Upper lobe of right lung (tissue), 1 donor: ENCODE measurements around the gene PRDM10. TPM values are rescaled to one million over a fixed set of nuclear protein-coding genes. Genes with fewer than 3 reads are reported as not detected.

Source experiments
- ATAC-seq: fragments of 200-7000 bp; cut with Tn5 transposase; one replicate; pipeline ENCODE4 v1.9.1; 2020; ENCODE audit warnings: mild to moderate bottlenecking, moderate library complexity
- DNase-seq: peaks from one replicate; pipeline ENCODE4 v3.0.0-alpha.2; 2020
- H3K27ac ChIP-seq: fragments of 200-600 bp; one replicate; pipeline ENCODE4 v1.8.0; 2022
- H3K27me3 ChIP-seq: fragments of 200-600 bp; one replicate; pipeline ENCODE4 v1.8.0; 2022; ENCODE audit warnings: mild to moderate bottlenecking
- H3K36me3 ChIP-seq: fragments of 200-600 bp; one replicate; pipeline ENCODE4 v1.8.0; 2022
- H3K4me1 ChIP-seq: fragments of 200-600 bp; one replicate; pipeline ENCODE4 v1.8.0; 2022
- H3K4me3 ChIP-seq: fragments of 200-600 bp; one replicate; pipeline ENCODE4 v1.8.0; 2022; ENCODE audit warnings: mild to moderate bottlenecking
- H3K9me3 ChIP-seq: fragments of 200-600 bp; one replicate; pipeline ENCODE4 v1.8.0; 2022
- intact Hi-C: fragments of 100-400 bp; cut with DNase I; formaldehyde crosslinking; loops from one replicate; pipeline ENCODE4 v1.11.0; 2022
- total RNA-seq: library from RNA; stranded (reverse); fragmentation: NEBNext Ultra II Directional; extraction: Animal tissue kit (Norgen Biotek cat#: 25700); gene quantifications from one replicate; pipeline ENCODE4 v1.2.1, GENCODE V29; 2021
- TF ChIP-seq, protein P1 (sequence below): fragments of 200-600 bp; IDR thresholded peaks from one replicate; pipeline ENCODE4 v1.8.0; 2022; ENCODE audit warnings: antibody characterized with exemption
- donor health status: DM: no; HTN: yes; CAD: no; lungs with severe emphysema.

The PRDM10 gene
- total RNA-seq, 1 donor from 2014 or later: 15.7 TPM

DNA sequence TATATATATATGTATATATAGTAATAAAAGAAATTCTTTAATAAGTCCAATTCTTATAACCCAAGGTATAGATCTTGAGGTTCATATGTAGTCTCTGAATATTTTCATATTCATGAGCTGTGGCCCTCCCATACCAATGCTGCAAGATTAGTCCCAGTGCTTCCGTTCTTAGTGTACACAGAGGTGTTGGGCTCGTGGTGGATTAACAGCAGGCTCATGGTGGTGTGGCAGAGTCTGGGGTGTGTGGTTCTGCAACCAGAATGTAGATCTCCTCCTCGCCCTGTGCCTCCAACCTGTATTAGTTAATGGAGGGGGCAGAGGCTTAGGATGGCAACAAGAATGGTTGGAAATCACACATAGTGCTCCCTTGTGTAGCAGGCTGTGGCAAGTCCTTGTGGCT lies 16.8 kb downstream of the PRDM10 start:
- Histone ChIP-seq H3K4me1 (no peaks in the 10 kb centered on the region), H3K36me3 (no peaks in the 10 kb centered on the region), H3K9me3 (no peaks in the 10 kb centered on the region), H3K4me3 (no peak overlapping the region), H3K27me3 (no peaks in the 10 kb centered on the region), H3K27ac (no peak overlapping the region)
- intact Hi-C loops: no loop called here
- ATAC-seq (no peak), DNase-seq (no peak)
- TF ChIP-seq, protein P1, sequence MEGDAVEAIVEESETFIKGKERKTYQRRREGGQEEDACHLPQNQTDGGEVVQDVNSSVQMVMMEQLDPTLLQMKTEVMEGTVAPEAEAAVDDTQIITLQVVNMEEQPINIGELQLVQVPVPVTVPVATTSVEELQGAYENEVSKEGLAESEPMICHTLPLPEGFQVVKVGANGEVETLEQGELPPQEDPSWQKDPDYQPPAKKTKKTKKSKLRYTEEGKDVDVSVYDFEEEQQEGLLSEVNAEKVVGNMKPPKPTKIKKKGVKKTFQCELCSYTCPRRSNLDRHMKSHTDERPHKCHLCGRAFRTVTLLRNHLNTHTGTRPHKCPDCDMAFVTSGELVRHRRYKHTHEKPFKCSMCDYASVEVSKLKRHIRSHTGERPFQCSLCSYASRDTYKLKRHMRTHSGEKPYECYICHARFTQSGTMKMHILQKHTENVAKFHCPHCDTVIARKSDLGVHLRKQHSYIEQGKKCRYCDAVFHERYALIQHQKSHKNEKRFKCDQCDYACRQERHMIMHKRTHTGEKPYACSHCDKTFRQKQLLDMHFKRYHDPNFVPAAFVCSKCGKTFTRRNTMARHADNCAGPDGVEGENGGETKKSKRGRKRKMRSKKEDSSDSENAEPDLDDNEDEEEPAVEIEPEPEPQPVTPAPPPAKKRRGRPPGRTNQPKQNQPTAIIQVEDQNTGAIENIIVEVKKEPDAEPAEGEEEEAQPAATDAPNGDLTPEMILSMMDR: no peak

DNA sequence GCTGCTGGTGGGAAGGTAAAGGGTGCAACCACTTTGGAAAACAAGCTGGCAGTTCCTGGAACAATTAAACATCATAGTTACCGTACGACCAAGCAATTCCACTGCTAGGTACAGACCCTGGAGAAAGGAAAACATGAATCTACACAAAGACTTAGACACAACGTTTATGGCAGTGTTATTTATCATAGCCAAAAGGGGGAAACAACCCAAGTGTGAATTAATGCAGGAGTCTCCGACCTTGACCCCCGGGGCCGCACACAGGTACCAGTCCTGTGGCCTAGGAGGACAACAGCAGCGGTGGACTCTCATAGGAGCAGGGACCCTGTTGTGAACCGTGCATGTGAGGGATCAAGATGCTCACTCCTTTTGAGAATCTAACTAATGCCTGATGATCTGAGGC lies 22.5 kb downstream of the PRDM10 start:
- intact Hi-C loops: no loop called here
- Histone ChIP-seq H3K36me3 (no peaks in the 10 kb centered on the region), H3K4me3 (no peak overlapping the region), H3K4me1 (no peaks in the 10 kb centered on the region), H3K27ac (no peak overlapping the region), H3K27me3 (no peaks in the 10 kb centered on the region), H3K9me3 (no peaks in the 10 kb centered on the region)
- ATAC-seq (no peak), DNase-seq (no peak)
- TF ChIP-seq, protein P1: no peak

DNA sequence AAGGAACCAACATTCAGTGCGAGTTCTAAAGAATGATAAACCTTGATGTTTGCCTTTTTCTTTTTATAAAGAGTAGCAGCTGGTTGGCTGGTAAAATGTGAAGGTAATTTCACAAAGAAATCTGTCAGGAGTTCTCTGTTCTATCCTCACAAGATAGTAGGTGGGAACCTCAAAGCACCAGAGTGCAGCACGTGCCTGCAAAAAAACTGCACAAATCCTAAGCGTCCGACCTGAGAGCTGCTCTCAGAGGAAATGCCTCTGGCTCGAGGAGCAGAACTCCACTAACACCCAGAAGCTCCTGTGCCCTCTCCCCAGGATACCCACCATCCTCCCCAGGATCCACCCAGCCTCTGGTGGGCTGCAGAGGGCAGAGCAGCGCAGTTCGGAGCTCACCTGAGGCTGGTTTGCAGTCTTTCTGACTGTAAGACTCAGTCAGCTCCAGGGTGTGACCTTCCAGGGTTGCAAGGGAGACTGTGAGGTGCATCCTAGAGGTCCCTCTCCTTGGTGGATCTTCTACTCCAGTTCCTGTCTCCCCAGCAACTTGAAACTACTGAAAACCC lies 23.5 kb downstream of the PRDM10 start:
- no peak overlapping the region for H3K4me3 ChIP-seq
- intact Hi-C loops: no loop called here
- TF ChIP-seq, protein P1: no peak
- no peaks in the 10 kb centered on the region for H3K9me3 ChIP-seq
- ATAC-seq (no peak), DNase-seq (no peak)
- no peaks in the 10 kb centered on the region for H3K27me3 ChIP-seq
- no peak overlapping the region for H3K27ac ChIP-seq
- H3K36me3 ChIP-seq: no peaks in the 10 kb centered on the region
- H3K4me1 ChIP-seq: no peaks in the 10 kb centered on the region

DNA sequence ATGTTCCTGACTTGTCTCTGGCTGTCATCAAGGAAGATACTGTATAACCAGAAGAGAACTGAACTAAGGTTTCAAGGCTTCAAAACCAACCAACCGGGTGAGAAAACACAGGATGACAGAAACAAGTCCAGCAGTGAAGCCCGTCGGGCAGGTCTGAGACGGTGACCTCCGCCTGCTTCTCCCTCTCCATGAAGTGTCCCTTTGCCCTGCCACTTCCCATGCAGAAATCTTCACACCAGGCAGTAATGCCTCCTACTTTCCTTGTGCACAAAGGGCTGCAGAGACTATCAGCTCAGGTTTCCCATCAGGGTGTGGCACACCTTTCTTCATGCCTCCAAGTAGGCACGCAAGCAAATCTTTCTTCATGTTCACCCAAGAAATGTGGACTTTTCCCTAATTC lies 24.2 kb downstream of the PRDM10 start:
- intact Hi-C loops: no loop called here
- Histone ChIP-seq H3K4me3 (no peak overlapping the region), H3K9me3 (no peaks in the 10 kb centered on the region), H3K4me1 (no peaks in the 10 kb centered on the region), H3K27me3 (no peaks in the 10 kb centered on the region), H3K27ac (no peak overlapping the region), H3K36me3 (no peaks in the 10 kb centered on the region)
- ATAC-seq (no peak), DNase-seq (no peak)
- TF ChIP-seq, protein P1: no peak

DNA sequence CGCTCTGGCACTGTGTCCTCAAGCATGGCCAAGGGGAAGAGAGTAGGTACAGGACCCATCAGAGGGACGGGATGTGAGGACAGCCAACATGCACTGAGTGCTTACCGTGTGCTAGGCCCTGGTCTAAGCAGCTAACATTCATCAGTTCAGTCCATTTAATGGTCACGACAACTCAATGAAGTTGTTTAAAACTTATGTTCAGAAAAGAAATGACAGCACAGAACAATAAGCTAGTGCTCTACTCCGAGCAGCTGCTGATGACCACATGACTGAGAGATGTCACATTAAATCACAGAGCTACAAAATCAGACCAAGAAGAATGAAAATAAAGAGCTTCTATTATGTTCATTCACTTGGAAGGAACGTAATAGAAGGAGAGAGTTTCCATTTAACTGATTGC lies 26.3 kb downstream of the PRDM10 start:
- Histone ChIP-seq H3K27me3 (no peaks in the 10 kb centered on the region), H3K9me3 (no peaks in the 10 kb centered on the region), H3K36me3 (no peaks in the 10 kb centered on the region), H3K4me1 (no peaks in the 10 kb centered on the region), H3K27ac (no peak overlapping the region), H3K4me3 (no peak overlapping the region)
- TF ChIP-seq, protein P1: no peak
- DNase-seq: no peak
- intact Hi-C loops: no loop called here
- no peak for ATAC-seq

DNA sequence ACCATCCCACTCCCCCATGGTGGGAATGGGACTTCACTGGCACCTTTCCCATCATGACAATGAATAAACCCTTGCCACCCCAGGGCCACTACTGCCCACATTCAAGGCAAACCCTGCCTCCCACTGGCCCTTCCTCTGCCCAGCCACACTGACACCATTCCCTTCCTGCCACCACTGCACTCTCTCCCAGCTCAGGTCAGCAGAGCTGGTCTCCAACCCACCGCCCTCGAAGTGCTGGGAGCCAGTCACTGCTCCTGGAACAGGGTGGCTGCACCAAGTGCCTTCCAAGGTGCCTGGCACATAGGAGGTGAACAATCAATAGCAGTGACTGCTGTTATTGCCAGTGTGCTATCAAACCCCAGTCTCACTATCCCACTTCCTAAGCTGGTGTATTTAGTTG lies 27.1 kb downstream of the PRDM10 start:
- Histone ChIP-seq H3K4me3 (no peak overlapping the region), H3K4me1 (no peaks in the 10 kb centered on the region), H3K36me3 (no peaks in the 10 kb centered on the region), H3K27ac (no peak overlapping the region), H3K9me3 (no peaks in the 10 kb centered on the region), H3K27me3 (no peaks in the 10 kb centered on the region)
- DNase-seq (no peak), ATAC-seq (no peak)
- intact Hi-C loops: no loop called here
- TF ChIP-seq, protein P1: no peak
